Sigmoid colon (tissue), 4 donors: Measurements from ENCODE around the gene PDZD4.

ENCODE experiments used
- EP300 ChIP-seq, 4 donors: sonication (generic); formaldehyde crosslinking; IDR thresholded peaks; one replicate each; pipeline ENCODE4 v1.6.1; 2017; ENCODE audit warnings: antibody characterized with exemption in 4 of 4
- POLR2A ChIP-seq, 2 donors: fragments of 450-650 bp; IDR thresholded peaks; one replicate each; pipeline ENCODE4 v1.6.1; 2016; ENCODE audit warnings: antibody characterized with exemption in 2 of 2, mild to moderate bottlenecking in 2 of 2, moderate library complexity in 2 of 2

DNA sequence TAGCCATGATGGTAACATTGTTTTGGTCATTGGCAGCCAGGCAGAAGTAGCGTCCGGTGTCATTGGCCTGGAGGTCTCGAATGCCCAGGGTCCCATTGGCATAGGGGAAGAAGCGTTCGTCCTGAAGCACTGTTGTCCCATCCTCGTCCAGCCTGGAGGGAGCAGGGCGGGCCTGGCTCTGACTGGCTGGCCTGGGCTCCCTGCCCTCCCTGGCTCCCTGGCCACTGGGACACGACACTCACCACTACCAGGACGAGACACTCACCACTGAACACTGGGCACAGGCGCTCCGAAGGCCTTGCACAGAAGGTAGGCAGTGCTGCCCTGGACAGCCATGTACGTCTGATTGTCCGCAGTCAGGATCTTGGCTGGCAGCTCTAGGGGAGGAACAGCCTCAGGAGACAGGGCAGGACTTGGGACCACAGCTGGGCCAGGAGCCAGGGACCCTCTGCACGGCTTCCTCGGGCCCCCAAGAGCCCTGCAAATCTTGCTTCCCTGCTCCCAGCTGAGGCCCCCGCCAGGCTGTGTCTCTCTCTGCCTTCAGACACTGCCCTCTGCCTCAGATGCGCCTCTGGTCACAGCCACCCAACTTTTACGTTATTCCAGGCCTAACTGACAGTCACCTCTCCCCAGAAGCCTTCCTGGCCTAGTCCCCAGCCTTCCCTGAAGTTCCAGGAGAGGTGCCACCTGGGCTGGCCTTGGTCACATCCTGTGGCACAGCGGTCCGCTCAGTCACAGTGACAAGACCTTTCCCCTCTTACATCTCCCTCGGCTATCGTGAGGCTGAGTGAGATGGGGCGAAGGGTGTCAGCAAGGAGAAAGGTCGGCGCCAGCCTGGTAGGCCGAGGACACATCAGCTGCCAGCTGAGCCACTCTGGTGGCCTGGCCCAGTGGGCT is 38.5 kb upstream of the PDZD4 start:
- no peak for TF ChIP-seq EP300 (IDR thresholded peaks at IDR 0.05)
- TF ChIP-seq POLR2A (IDR thresholded peaks at IDR 0.05): no peak
